Hepatocyte (in vitro differentiated cells): ENCODE measurements around the gene TBC1D24.

ENCODE experiments used
- EZH2 ChIP-seq: fragments of 200-600 bp; sonication (generic); IDR thresholded peaks from 2 replicates; pipeline ENCODE4 v1.6.1; 2016; ENCODE audit warnings: antibody characterized with exemption, mild to moderate bottlenecking, borderline replicate concordance
- EZH2phosphoT487 ChIP-seq: fragments of 200-600 bp; sonication (generic); IDR thresholded peaks from one replicate; pipeline ENCODE4 v1.6.1; 2018; ENCODE audit warnings: antibody characterized with exemption, mild to moderate bottlenecking, low read depth, moderate library complexity; ENCODE audit not compliant: unreplicated experiment, severe bottlenecking
- TF ChIP-seq, protein P1 (sequence below): fragments of 200-600 bp; sonication (generic); IDR thresholded peaks from 2 replicates; pipeline ENCODE4 v1.5.1; 2016; ENCODE audit warnings: antibody characterized with exemption, mild to moderate bottlenecking; ENCODE audit not compliant: poor library complexity

DNA sequence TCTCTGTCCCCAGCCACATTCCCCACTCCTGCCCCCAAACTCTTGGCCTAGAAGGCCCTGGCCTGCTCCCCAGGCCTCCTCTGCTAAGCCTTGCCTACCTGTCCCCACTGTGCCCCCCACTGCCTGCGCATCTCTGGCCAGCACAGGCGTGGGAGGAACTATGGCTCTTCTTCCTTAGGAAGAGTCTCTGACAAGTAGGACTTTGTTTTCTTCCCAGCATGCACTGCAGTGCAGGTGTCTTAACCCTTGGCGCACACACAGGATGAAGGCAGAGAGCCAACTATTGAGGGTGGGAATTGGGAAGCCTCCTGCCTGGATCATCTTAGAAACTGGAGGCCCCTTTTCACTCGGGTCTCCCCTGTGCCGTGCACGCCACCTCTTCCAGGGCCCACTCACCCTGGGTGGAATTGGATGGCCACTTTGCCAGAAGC lies 48.9 kb downstream of the TBC1D24 start:
- TF ChIP-seq EZH2: no peak
- TF ChIP-seq EZH2phosphoT487: no peak
- TF ChIP-seq, protein P1, sequence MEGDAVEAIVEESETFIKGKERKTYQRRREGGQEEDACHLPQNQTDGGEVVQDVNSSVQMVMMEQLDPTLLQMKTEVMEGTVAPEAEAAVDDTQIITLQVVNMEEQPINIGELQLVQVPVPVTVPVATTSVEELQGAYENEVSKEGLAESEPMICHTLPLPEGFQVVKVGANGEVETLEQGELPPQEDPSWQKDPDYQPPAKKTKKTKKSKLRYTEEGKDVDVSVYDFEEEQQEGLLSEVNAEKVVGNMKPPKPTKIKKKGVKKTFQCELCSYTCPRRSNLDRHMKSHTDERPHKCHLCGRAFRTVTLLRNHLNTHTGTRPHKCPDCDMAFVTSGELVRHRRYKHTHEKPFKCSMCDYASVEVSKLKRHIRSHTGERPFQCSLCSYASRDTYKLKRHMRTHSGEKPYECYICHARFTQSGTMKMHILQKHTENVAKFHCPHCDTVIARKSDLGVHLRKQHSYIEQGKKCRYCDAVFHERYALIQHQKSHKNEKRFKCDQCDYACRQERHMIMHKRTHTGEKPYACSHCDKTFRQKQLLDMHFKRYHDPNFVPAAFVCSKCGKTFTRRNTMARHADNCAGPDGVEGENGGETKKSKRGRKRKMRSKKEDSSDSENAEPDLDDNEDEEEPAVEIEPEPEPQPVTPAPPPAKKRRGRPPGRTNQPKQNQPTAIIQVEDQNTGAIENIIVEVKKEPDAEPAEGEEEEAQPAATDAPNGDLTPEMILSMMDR: no peak
